Kasumi-1 (cell line): ENCODE data around the gene ARAP1.

ENCODE experiments used
- DNase-seq, 2 experiments: peaks; one replicate each; lab custom pipeline; 2025; lab: John Stamatoyannopoulos, UW

The ARAP1 gene

GRCh38 chr11:72762641-72763304, 10.6 kb upstream of the ARAP1 start:
- no peak for DNase-seq

- no peak for DNase-seq
These were observed 8.6 kb upstream of the ARAP1 start for GRCh38 chr11:72760539-72761405.

- no peak for DNase-seq
These were observed 7.3 kb upstream of the ARAP1 start for GRCh38 chr11:72759468-72759985.

GRCh38 chr11:72758690-72759389, 6.6 kb upstream of the ARAP1 start:
- no peak for DNase-seq

- no peak for DNase-seq
These were observed 6.1 kb upstream of the ARAP1 start for GRCh38 chr11:72758304-72758689.

- DNase-seq, result no peak
These were observed 3.6 kb upstream of the ARAP1 start for GRCh38 chr11:72755713-72756285.

- no peak for DNase-seq
These were observed 2.4 kb upstream of the ARAP1 start for GRCh38 chr11:72754544-72755155.

- no peak for DNase-seq
These were observed 1.9 kb upstream of the ARAP1 start for GRCh38 chr11:72754149-72754543.

- no peak for DNase-seq
These were observed 1.3 kb upstream of the ARAP1 start for GRCh38 chr11:72753341-72754148.

- no peak for DNase-seq
These were observed 806 bp downstream of the ARAP1 start for GRCh38 chr11:72751116-72752087.

GRCh38 chr11:72750556-72751115, 1.6 kb downstream of the ARAP1 start:
- DNase-seq, result no peak

- no peak for DNase-seq
These were observed 2.1 kb downstream of the ARAP1 start for GRCh38 chr11:72750086-72750485.

- no peak for DNase-seq
These were observed 4.8 kb downstream of the ARAP1 start for GRCh38 chr11:72747289-72747855.

GRCh38 chr11:72746821-72747220, 5.4 kb downstream of the ARAP1 start:
- DNase-seq, result no peak

- no peak for DNase-seq
These were observed 6.2 kb downstream of the ARAP1 start for GRCh38 chr11:72745925-72746550.

- no peak for DNase-seq
These were observed 6.7 kb downstream of the ARAP1 start for GRCh38 chr11:72745511-72745910.

GRCh38 chr11:72744474-72744873, 7.7 kb downstream of the ARAP1 start:
- no peak for DNase-seq
